Parathyroid adenoma (tissue), 2 donors: Measurements from ENCODE around the gene CDH12.

Experiments used
- H2AFZ ChIP-seq: fragments of 300-600 bp; sonication (generic); one replicate; pipeline ENCODE4 v1.7.0; 2017; ENCODE audit warnings: antibody characterized with exemption, mild to moderate bottlenecking
- H3K27ac ChIP-seq: fragments of 300-600 bp; sonication (generic); one replicate; pipeline ENCODE4 v1.7.0; 2017
- H3K27me3 ChIP-seq: fragments of 300-600 bp; sonication (generic); one replicate; pipeline ENCODE4 v1.7.0; 2017; ENCODE audit warnings: low read length; ENCODE audit not compliant: control insufficient read depth, insufficient read depth
- H3K36me3 ChIP-seq: fragments of 300-600 bp; sonication (generic); one replicate; pipeline ENCODE4 v1.7.0; 2017; ENCODE audit warnings: low read length; ENCODE audit not compliant: control insufficient read depth, insufficient read depth
- H3K4me1 ChIP-seq: fragments of 300-600 bp; sonication (generic); one replicate; pipeline ENCODE4 v1.7.0; 2017; ENCODE audit warnings: control low read depth
- H3K4me2 ChIP-seq: fragments of 300-600 bp; sonication (generic); one replicate; pipeline ENCODE4 v1.7.0; 2017; ENCODE audit warnings: low read length
- H3K4me3 ChIP-seq: fragments of 300-600 bp; sonication (generic); one replicate; pipeline ENCODE4 v1.7.0; 2017; ENCODE audit warnings: low read depth, low read length
- H3K79me2 ChIP-seq: fragments of 300-600 bp; sonication (generic); one replicate; pipeline ENCODE4 v1.7.0; 2017; ENCODE audit warnings: control low read depth
- H3K9ac ChIP-seq: fragments of 300-600 bp; sonication (generic); one replicate; pipeline ENCODE4 v1.7.0; 2017; ENCODE audit warnings: mild to moderate bottlenecking
- H3K9me3 ChIP-seq: fragments of 300-600 bp; sonication (generic); one replicate; pipeline ENCODE4 v1.7.0; 2017; ENCODE audit warnings: low read length; ENCODE audit not compliant: control insufficient read depth
- CTCF ChIP-seq: fragments of 300-600 bp; sonication (generic); IDR thresholded peaks from one replicate; pipeline ENCODE4 v1.7.0; 2017; ENCODE audit warnings: antibody characterized with exemption, mild to moderate bottlenecking
- donor health status: primary hyperparathyroidism.

The CDH12 gene

GRCh38 chr5:22488427-22488826, 364.7 kb downstream of the CDH12 start:
- H3K36me3 ChIP-seq = no peaks in the 10 kb centered on the region
- TF ChIP-seq CTCF = no peak
- H3K9me3 ChIP-seq = no peaks in the 10 kb centered on the region
- no peak overlapping the region for H3K9ac ChIP-seq
- H3K27ac ChIP-seq = no peak overlapping the region
- no peak overlapping the region for H2AFZ ChIP-seq
- no peak overlapping the region for H3K4me3 ChIP-seq
- H3K4me2 ChIP-seq = no peak overlapping the region
- H3K4me1 ChIP-seq = no peaks in the 10 kb centered on the region
- no peaks in the 10 kb centered on the region for H3K27me3 ChIP-seq
- H3K79me2 ChIP-seq = no peaks in the 10 kb centered on the region

- Histone ChIP-seq H3K4me2 (no peak overlapping the region), H3K36me3 (no peaks in the 10 kb centered on the region), H3K4me1 (no peaks in the 10 kb centered on the region), H2AFZ (no peak overlapping the region), H3K27me3 (no peaks in the 10 kb centered on the region), H3K27ac (no peak overlapping the region), H3K9me3 (no peaks in the 10 kb centered on the region), H3K4me3 (no peak overlapping the region), H3K79me2 (no peaks in the 10 kb centered on the region), H3K9ac (no peak overlapping the region)
- no peak for TF ChIP-seq CTCF
Observed at GRCh38 chr5:22480305-22480704, 372.8 kb downstream of the CDH12 start.

- Histone ChIP-seq H3K4me1 (no peaks in the 10 kb centered on the region), H3K27ac (no peak overlapping the region), H3K9me3 (no peaks in the 10 kb centered on the region), H3K4me3 (no peak overlapping the region), H3K27me3 (no peaks in the 10 kb centered on the region), H3K4me2 (no peak overlapping the region), H3K79me2 (no peaks in the 10 kb centered on the region), H3K36me3 (no peaks in the 10 kb centered on the region), H3K9ac (no peak overlapping the region), H2AFZ (no peak overlapping the region)
- TF ChIP-seq CTCF = no peak
Observed at GRCh38 chr5:22473886-22474285, 379.3 kb downstream of the CDH12 start.

GRCh38 chr5:22471154-22471553, 382.0 kb downstream of the CDH12 start:
- H3K36me3 ChIP-seq = no peaks in the 10 kb centered on the region
- H3K27ac ChIP-seq = no peak overlapping the region
- H3K9ac ChIP-seq = no peak overlapping the region
- no peak overlapping the region for H3K4me2 ChIP-seq
- H2AFZ ChIP-seq = no peak overlapping the region
- no peak overlapping the region for H3K4me3 ChIP-seq
- no peaks in the 10 kb centered on the region for H3K79me2 ChIP-seq
- TF ChIP-seq CTCF = no peak
- H3K4me1 ChIP-seq = no peaks in the 10 kb centered on the region
- no peaks in the 10 kb centered on the region for H3K27me3 ChIP-seq
- no peaks in the 10 kb centered on the region for H3K9me3 ChIP-seq

GRCh38 chr5:22470408-22470807, 382.7 kb downstream of the CDH12 start:
- H3K36me3 ChIP-seq = no peaks in the 10 kb centered on the region
- no peak for TF ChIP-seq CTCF
- H3K4me3 ChIP-seq = no peak overlapping the region

More at GRCh38 chr5:22470408-22470807, 382.7 kb downstream of the CDH12 start:
- Histone ChIP-seq H2AFZ (no peak overlapping the region), H3K27me3 (no peaks in the 10 kb centered on the region), H3K9me3 (no peaks in the 10 kb centered on the region), H3K27ac (no peak overlapping the region), H3K4me1 (no peaks in the 10 kb centered on the region), H3K4me2 (no peak overlapping the region), H3K9ac (no peak overlapping the region), H3K79me2 (no peaks in the 10 kb centered on the region)
